CD8-positive, alpha-beta memory T cell (primary cell): Measurements from ENCODE around the gene SNX15. TPM values are rescaled to one million over a fixed set of nuclear protein-coding genes. Genes with fewer than 3 reads are reported as not detected.

Experiments
- CTCF ChIA-PET: fragments of 350-600 bp; sonication (Branson Sonifier 250); formaldehyde crosslinking; loops from one replicate; lab custom pipeline; 2021; ENCODE audit warnings: antibody characterized with exemption; lab: Charles Lee
- POLR2A ChIA-PET: fragments of 350-600 bp; sonication (Branson Sonifier 250); formaldehyde crosslinking; loops from one replicate; lab custom pipeline; 2021; ENCODE audit warnings: antibody characterized with exemption; lab: Charles Lee
- DNase-seq, 5 donors: peaks; one replicate each; pipeline versions ENCODE4 v3.0.0 to v3.0.0-alpha.2; 2020 to 2022; ENCODE audit warnings: mixed read lengths in 1 of 5
- H3K27ac ChIP-seq: one replicate; pipeline ENCODE4 v1.7.0; 2013; ENCODE audit warnings: low read depth, mild to moderate bottlenecking, low read length, moderate library complexity
- H3K27me3 ChIP-seq: 2 replicates; pipeline ENCODE4 v1.7.0; 2013; ENCODE audit warnings: low read length, mild to moderate bottlenecking; ENCODE audit not compliant: insufficient read depth, poor library complexity, severe bottlenecking
- H3K36me3 ChIP-seq: 2 replicates; pipeline ENCODE4 v1.7.0; 2013; ENCODE audit warnings: mild to moderate bottlenecking, low read length, moderate library complexity; ENCODE audit not compliant: insufficient read depth
- H3K4me1 ChIP-seq: 2 replicates; pipeline ENCODE4 v1.7.0; 2013; ENCODE audit warnings: mild to moderate bottlenecking, low read length, moderate library complexity; ENCODE audit not compliant: insufficient read depth
- H3K4me3 ChIP-seq: 2 replicates; pipeline ENCODE4 v1.7.0; 2013; ENCODE audit warnings: mild to moderate bottlenecking, low read length
- H3K9me3 ChIP-seq: 2 replicates; pipeline ENCODE4 v1.7.0; 2013; ENCODE audit warnings: mild to moderate bottlenecking, low read length
- H3K27ac Mint-ChIP-seq, 8 donors: one replicate each; pipeline ENCODE4 v1.8.0; 2020 to 2021; ENCODE audit warnings: mixed read lengths in 8 of 8, mild to moderate bottlenecking in 6 of 8, inconsistent platforms in 3 of 8, moderate library complexity in 3 of 8
- H3K27me3 Mint-ChIP-seq, 2 donors: one replicate each; pipeline ENCODE4 v1.8.0; 2020 to 2021; ENCODE audit warnings: mixed read lengths in 2 of 2, mild to moderate bottlenecking in 1 of 2, moderate library complexity in 1 of 2
- H3K36me3 Mint-ChIP-seq, 3 donors: one replicate each; pipeline ENCODE4 v1.8.0; 2020 to 2021; ENCODE audit warnings: mixed read lengths in 3 of 3, inconsistent platforms in 1 of 3, mild to moderate bottlenecking in 1 of 3
- H3K4me1 Mint-ChIP-seq, 3 donors: one replicate each; pipeline ENCODE4 v1.8.0; 2020 to 2021; ENCODE audit warnings: mixed read lengths in 3 of 3, inconsistent platforms in 1 of 3, mild to moderate bottlenecking in 1 of 3
- H3K4me3 Mint-ChIP-seq, 7 donors: one replicate each; pipeline ENCODE4 v1.8.0; 2020 to 2021; ENCODE audit warnings: mixed read lengths in 7 of 7, mild to moderate bottlenecking in 6 of 7, moderate library complexity in 4 of 7, inconsistent platforms in 2 of 7
- H3K9me3 Mint-ChIP-seq, 5 donors: one replicate each; pipeline ENCODE4 v1.8.0; 2020 to 2022; ENCODE audit warnings: mixed read lengths in 5 of 5, mild to moderate bottlenecking in 3 of 5, moderate library complexity in 2 of 5, inconsistent platforms in 1 of 5
- polyA plus RNA-seq: library from polyadenylated mRNA; unstranded; fragments of 300-500 nt; fragmentation: Illumina TruSeq; gene quantifications from one replicate; pipeline ENCODE4 v1.2.3, GENCODE V29; 2021
- total RNA-seq, 2 experiments: library from RNA; stranded (reverse); gene quantifications; one replicate each; pipeline ENCODE4 v1.2.3, GENCODE V29; 2021

SNX15 gene
- total and polyA plus RNA-seq, 3 experiments from 2014 or later: 16.4 to 21.6 (median 18.3) TPM

DNA sequence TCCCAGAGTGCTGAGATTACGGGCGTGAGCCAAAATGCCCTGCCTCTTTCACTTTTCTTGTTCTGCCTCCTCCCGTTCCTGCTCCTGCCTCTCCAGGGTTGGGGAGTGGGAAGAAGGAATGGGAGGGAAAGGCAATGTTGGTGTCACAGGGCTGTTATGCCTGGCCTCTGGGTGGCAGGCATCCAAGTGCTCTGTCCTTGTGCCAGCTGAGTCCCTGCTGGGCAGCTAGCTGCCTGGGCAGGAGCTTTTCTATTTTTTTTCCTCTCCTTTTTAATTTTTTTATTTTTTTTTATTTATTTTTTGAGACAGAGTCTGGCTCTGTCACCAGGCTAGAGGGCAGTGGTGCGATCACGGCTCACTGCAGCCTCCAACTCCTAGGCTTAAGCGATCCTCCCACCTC lies 9.7 kb downstream of the SNX15 start:
- DNase-seq: no peak
- H3K27me3 ChIP-seq: no peaks in the 10 kb centered on the region
- no peaks in the 10 kb centered on the region for H3K27me3 Mint-ChIP-seq
- ChIA-PET POLR2A (no interaction called here), CTCF (no interaction called here)
- H3K4me1 Mint-ChIP-seq: peaks cover 6 to 9% (median 7%) of the 10 kb centered on the region in 3 donors
- H3K9me3 Mint-ChIP-seq: no peaks in the 10 kb centered on the region
- no peak overlapping the region for H3K27ac Mint-ChIP-seq
- H3K36me3 Mint-ChIP-seq: peaks cover 0 to 51% (median 2%) of the 10 kb centered on the region in 3 donors
- no peak overlapping the region for H3K4me3 Mint-ChIP-seq
- peaks cover 12% of the 10 kb centered on the region for H3K36me3 ChIP-seq
- no peak overlapping the region for H3K4me3 ChIP-seq
- H3K9me3 ChIP-seq: no peaks in the 10 kb centered on the region
- no peak overlapping the region for H3K27ac ChIP-seq
- H3K4me1 ChIP-seq: peaks cover 8% of the 10 kb centered on the region

- peak overlapping the region; percentile 83 to 95 (median 88) for H3K27ac Mint-ChIP-seq
- Histone ChIP-seq H3K4me3 (peak overlapping the region; percentile 63), H3K27ac (peak overlapping the region; percentile 72), H3K36me3 (peaks cover 4% of the 10 kb centered on the region), H3K4me1 (peaks cover 8% of the 10 kb centered on the region), H3K27me3 (no peaks in the 10 kb centered on the region), H3K9me3 (no peaks in the 10 kb centered on the region)
- peaks cover 8 to 18% (median 14%) of the 10 kb centered on the region in 3 donors for H3K4me1 Mint-ChIP-seq
- peak overlapping the region; percentile 90 to 95 (median 93) for H3K4me3 Mint-ChIP-seq
- H3K36me3 Mint-ChIP-seq: peaks cover 0 to 36% (median 0%) of the 10 kb centered on the region in 3 donors
- no peak for DNase-seq
- ChIA-PET CTCF (interaction anchor here (1.0 to 2.3 kb wide), 5 partner anchors 11 to 574 kb away, joined by 3 to 10 read pairs (median 4); partner anchors contain the start of gene ARL2), POLR2A (interaction anchor here (0.8 to 2.6 kb wide), 8 partner anchors 9 to 819 kb away, joined by 3 to 14 read pairs (median 4); partner anchors contain the start of genes ARL2, SNX15, SYVN1 and ZNHIT2)
- H3K27me3 Mint-ChIP-seq: no peaks in the 10 kb centered on the region
- H3K9me3 Mint-ChIP-seq: no peaks in the 10 kb centered on the region
These were observed 13.2 kb downstream of the SNX15 start for GRCh38 chr11:65040520-65040846.

DNA sequence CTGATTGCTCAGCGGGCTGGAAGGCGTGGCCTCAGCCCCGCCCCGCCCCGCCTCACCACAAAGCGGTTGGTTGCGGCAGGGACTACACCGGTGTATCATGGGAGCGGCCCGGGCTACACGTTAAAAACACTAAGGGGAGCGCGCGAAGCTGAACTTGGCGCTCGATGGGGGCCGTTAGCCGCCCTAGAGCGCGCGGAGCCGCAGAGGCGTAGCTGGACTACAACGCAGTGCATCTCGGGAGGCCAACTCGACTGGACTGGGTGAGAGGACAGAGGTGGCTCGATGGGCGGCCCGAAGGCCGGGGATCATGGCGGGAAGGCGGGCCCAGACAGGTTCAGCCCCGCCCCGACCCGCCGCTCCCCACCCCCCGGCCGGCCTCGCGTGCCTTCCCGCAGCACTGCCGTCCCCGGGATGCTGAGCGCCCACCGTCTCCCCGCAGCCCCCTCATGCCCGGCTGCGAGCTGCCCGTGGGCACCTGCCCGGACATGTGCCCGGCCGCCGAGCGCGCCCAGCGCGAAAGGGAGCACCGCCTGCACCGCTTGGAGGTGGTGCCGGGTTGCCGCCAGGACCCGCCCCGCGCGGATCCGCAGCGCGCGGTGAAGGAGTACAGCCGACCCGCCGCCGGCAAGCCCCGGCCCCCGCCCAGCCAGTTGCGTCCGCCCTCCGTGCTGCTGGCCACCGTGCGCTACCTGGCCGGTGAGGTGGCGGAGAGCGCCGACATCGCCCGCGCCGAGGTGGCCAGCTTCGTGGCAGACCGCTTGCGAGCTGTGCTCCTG lies 13.8 kb downstream of the SNX15 start, which contains the start of gene SAC3D1:
Gene SAC3D1, plus strand, starts transcription at position 364 of the 776 bp plus-strand sequence. Its CDS starts 83 bp downstream, at position 447.
- peak within 1 kb of the TSS; percentile 63 for H3K4me3 ChIP-seq
- no peaks in the 10 kb centered on the region for H3K27me3 ChIP-seq
- H3K4me1 Mint-ChIP-seq: peaks cover 8 to 19% (median 14%) of the 10 kb centered on the region in 3 donors
- peaks cover 8% of the 10 kb centered on the region for H3K4me1 ChIP-seq
- DNase-seq: peak; percentile 80 to 91 (median 85)
- no peaks in the 10 kb centered on the region for H3K27me3 Mint-ChIP-seq
- ChIA-PET CTCF (interaction anchor here (0.7 to 2.3 kb wide), 9 partner anchors 12 to 739 kb away, joined by 3 to 10 read pairs (median 4); partner anchors contain the start of genes ARL2 and SLC25A45), POLR2A (interaction anchor here (0.8 to 2.6 kb wide), 8 partner anchors 9 to 818 kb away, joined by 3 to 14 read pairs (median 4); partner anchors contain the start of genes ARL2, SNX15, SYVN1 and ZNHIT2)
- no peaks in the 10 kb centered on the region for H3K9me3 Mint-ChIP-seq
- H3K9me3 ChIP-seq: no peaks in the 10 kb centered on the region
- H3K36me3 Mint-ChIP-seq: peaks cover 0 to 31% (median 0%) of the 10 kb centered on the region in 3 donors
- H3K36me3 ChIP-seq: no peaks in the 10 kb centered on the region
- peak within 1 kb of the TSS; percentile 83 to 95 (median 88) for H3K27ac Mint-ChIP-seq
- peak within 1 kb of the TSS; percentile 72 for H3K27ac ChIP-seq
- H3K4me3 Mint-ChIP-seq: peak within 1 kb of the TSS; percentile 90 to 95 (median 93)

DNA sequence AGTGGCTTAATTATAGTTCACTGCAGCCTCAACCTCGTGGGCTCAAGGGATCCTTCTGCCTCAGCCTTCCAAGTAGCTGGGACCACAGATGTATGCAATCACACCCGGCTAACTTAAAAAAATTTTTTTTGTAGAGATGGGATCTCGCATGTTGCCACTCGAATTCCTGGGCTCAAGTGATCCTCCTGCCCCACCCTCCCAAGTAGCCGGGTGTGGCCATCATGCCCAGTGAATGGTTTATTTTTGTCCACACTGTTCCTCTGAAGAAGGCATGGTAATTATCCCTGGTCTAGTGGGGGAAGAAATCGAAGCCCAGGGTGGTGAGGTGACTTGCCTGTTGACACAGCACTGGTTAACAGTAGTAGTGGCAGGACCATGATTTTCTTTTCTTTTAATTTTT lies 15.7 kb downstream of the SNX15 start:
- Mint-ChIP-seq H3K4me3 (peak overlapping the region in 6 of 7 donors; percentile 26 to 91 (median 85)), H3K4me1 (peaks cover 14 to 35% (median 23%) of the 10 kb centered on the region in 3 donors), H3K27me3 (peaks cover 0 to 4% of the 10 kb centered on the region in 2 donors), H3K36me3 (peaks cover 0 to 24% (median 0%) of the 10 kb centered on the region in 3 donors), H3K27ac (no peak overlapping the region), H3K9me3 (no peaks in the 10 kb centered on the region)
- Histone ChIP-seq H3K27me3 (no peaks in the 10 kb centered on the region), H3K27ac (no peak overlapping the region), H3K4me1 (peaks cover 8% of the 10 kb centered on the region), H3K9me3 (no peaks in the 10 kb centered on the region), H3K4me3 (no peak overlapping the region), H3K36me3 (no peaks in the 10 kb centered on the region)
- no peak for DNase-seq
- ChIA-PET POLR2A (no interaction called here), CTCF (interaction anchor here (0.6 kb wide), 1 partner anchor 665 kb away, joined by 3 read pairs; no protein-coding TSS in a partner anchor)

DNA sequence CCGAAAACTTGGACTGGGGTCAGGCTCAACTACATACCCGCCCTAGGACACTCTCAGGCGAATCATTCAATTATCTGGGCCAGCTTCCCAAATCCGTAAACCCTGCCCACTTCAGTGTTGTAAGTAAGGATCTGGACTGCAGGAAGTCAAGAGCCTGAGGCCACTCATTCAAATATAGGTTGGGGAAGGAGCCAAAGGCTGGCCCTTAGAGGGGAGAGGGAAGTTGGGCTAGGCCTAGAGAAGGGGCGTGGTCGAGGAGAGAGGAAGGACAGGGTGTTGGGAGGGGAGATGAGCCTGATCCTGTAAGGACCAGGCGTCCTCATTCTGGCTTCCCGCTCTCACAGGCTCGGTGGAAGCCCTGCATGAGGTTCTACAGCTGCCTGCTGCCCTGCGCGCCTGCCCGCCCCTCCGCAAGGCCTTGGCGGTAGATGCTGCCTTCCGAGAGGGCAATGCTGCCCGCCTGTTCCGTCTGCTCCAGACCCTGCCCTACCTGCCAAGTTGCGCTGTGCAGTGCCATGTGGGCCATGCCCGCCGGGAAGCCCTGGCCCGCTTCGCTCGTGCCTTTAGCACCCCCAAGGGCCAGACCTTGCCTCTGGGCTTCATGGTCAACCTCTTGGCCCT lies 16.8 kb downstream of the SNX15 start:
- POLR2A ChIA-PET: no interaction called here
- Histone ChIP-seq H3K9me3 (no peaks in the 10 kb centered on the region), H3K36me3 (no peaks in the 10 kb centered on the region), H3K4me1 (peaks cover 14% of the 10 kb centered on the region), H3K27ac (no peak overlapping the region), H3K4me3 (no peak overlapping the region), H3K27me3 (no peaks in the 10 kb centered on the region)
- no peak overlapping the region for H3K27ac Mint-ChIP-seq
- DNase-seq: no peak
- no peaks in the 10 kb centered on the region for H3K9me3 Mint-ChIP-seq
- H3K4me1 Mint-ChIP-seq: peaks cover 14 to 39% (median 23%) of the 10 kb centered on the region in 3 donors
- peak overlapping the region in 3 of 7 donors; percentile 11 to 58 (median 12) for H3K4me3 Mint-ChIP-seq
- H3K36me3 Mint-ChIP-seq: peaks cover 0 to 16% (median 0%) of the 10 kb centered on the region in 3 donors
- peaks cover 0 to 4% of the 10 kb centered on the region in 2 donors for H3K27me3 Mint-ChIP-seq
- CTCF ChIA-PET: no interaction called here

DNA sequence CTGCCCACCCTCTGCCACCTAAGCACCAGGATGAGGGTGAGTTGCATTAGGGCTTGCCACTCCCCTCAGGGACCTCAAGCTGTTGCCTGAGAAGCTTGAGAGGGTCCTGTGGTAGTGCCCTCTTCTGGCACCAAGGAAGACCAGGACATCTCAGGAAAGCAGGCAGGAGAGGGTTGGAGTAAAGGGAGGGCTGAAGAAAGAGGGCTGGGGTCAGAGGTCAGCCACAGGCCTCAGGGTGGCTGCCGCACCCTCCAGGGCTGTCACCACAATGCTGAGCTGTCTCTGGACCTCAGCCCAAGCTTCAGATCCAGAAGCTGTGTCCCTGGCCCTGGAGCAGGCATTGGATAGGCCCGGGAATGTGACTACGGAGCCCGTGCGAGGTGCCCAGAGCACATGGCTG lies 17.8 kb downstream of the SNX15 start:
- peaks cover 0 to 16% (median 0%) of the 10 kb centered on the region in 3 donors for H3K36me3 Mint-ChIP-seq
- POLR2A ChIA-PET: interaction anchor here (0.8 kb wide), 1 partner anchor 18 kb away, joined by 3 read pairs; no protein-coding TSS in a partner anchor

GRCh38 chr11:65045728-65046127 lies 18.5 kb downstream of the SNX15 start:
- POLR2A ChIA-PET: interaction anchor here (0.8 kb wide), 1 partner anchor 19 kb away, joined by 3 read pairs; no protein-coding TSS in a partner anchor
- Histone ChIP-seq H3K36me3 (no peaks in the 10 kb centered on the region), H3K4me3 (no peak overlapping the region), H3K9me3 (no peaks in the 10 kb centered on the region), H3K27ac (no peak overlapping the region), H3K4me1 (peaks cover 7% of the 10 kb centered on the region), H3K27me3 (no peaks in the 10 kb centered on the region)
- CTCF ChIA-PET: interaction anchor here (1.0 kb wide), 1 partner anchor 34 kb away, joined by 3 read pairs; no protein-coding TSS in a partner anchor
- no peak overlapping the region for H3K27ac Mint-ChIP-seq
- no peak for DNase-seq
- peaks cover 0 to 16% (median 0%) of the 10 kb centered on the region in 3 donors for H3K36me3 Mint-ChIP-seq
- H3K9me3 Mint-ChIP-seq: no peaks in the 10 kb centered on the region
- H3K27me3 Mint-ChIP-seq: peaks cover 0 to 4% of the 10 kb centered on the region in 2 donors
- H3K4me1 Mint-ChIP-seq: peaks cover 11 to 35% (median 19%) of the 10 kb centered on the region in 3 donors
- no peak overlapping the region for H3K4me3 Mint-ChIP-seq

More for the DNA sequence above, 17.8 kb downstream of the SNX15 start:
- CTCF ChIA-PET: no interaction called here
- H3K27me3 ChIP-seq: no peaks in the 10 kb centered on the region
- H3K4me3 ChIP-seq: no peak overlapping the region
- H3K9me3 ChIP-seq: no peaks in the 10 kb centered on the region
- H3K27ac ChIP-seq: no peak overlapping the region
- H3K27me3 Mint-ChIP-seq: peaks cover 0 to 4% of the 10 kb centered on the region in 2 donors
- H3K9me3 Mint-ChIP-seq: no peaks in the 10 kb centered on the region
- H3K4me1 Mint-ChIP-seq: peaks cover 14 to 39% (median 23%) of the 10 kb centered on the region in 3 donors
- H3K4me1 ChIP-seq: peaks cover 13% of the 10 kb centered on the region
- no peak overlapping the region for H3K27ac Mint-ChIP-seq
- DNase-seq: no peak
- H3K4me3 Mint-ChIP-seq: peak overlapping the region in 1 of 7 donors; percentile 74
- H3K36me3 ChIP-seq: no peaks in the 10 kb centered on the region
